GM18520 (cell line): ENCODE measurements around the gene MYBPH.

ENCODE experiments used
- ATAC-seq: cut with Tn5 transposase; IDR thresholded peaks from one replicate; pipeline ENCODE4 v1.9.1; 2021; ENCODE audit not compliant: unreplicated experiment

MYBPH gene

DNA sequence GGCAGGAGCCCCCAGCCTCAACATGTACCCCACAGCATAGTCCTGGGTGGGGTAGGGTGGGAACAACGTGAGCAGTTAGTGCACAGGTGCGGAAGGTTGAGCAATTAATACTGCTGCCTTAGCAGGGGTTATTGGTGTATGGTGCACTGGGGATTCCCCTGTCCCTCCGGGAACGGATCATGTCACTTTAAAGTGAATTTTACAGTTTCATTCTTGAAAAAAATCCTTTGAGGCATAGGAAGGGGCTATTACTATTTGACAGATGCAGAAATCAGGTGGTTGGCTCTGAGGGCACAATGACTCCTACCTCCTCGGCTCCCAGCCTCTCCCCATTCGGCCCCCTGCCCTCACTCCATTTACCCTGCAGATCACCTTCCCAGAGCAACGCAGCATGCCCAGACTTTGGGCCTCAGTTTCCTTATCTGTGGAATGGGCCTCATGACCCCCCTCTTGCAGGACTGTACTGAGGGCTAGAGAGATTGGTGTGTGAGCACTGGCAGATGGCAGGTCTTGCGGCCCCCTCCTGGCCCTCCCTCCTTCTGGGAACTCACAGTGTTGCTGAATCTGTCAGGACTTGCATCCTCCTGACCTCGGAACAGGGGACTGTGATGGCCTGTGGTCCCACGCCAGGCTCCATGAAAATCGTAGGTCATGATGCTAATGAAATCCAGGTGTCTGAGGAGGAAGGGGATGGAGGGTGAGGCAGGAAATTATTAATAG lies 5.1 kb upstream of the MYBPH start:
- no peak for ATAC-seq

DNA sequence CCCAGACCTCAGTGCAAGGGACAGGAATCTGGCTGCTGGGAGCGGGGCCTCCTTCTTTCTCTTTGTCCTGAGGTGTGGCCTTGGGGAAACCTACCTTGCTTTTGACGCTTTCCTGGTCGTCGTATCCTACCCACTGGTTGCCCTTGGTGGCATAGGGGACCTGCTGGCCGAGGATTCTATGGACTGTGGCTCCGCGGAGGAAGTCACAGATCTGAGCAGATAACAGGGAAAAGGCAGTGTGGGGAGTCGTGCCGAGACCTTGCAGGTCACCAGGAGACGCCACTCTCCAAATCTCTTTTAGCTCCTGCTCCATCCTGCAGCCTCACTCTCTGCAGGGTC lies 4.0 kb upstream of the MYBPH start:
- no peak for ATAC-seq

DNA sequence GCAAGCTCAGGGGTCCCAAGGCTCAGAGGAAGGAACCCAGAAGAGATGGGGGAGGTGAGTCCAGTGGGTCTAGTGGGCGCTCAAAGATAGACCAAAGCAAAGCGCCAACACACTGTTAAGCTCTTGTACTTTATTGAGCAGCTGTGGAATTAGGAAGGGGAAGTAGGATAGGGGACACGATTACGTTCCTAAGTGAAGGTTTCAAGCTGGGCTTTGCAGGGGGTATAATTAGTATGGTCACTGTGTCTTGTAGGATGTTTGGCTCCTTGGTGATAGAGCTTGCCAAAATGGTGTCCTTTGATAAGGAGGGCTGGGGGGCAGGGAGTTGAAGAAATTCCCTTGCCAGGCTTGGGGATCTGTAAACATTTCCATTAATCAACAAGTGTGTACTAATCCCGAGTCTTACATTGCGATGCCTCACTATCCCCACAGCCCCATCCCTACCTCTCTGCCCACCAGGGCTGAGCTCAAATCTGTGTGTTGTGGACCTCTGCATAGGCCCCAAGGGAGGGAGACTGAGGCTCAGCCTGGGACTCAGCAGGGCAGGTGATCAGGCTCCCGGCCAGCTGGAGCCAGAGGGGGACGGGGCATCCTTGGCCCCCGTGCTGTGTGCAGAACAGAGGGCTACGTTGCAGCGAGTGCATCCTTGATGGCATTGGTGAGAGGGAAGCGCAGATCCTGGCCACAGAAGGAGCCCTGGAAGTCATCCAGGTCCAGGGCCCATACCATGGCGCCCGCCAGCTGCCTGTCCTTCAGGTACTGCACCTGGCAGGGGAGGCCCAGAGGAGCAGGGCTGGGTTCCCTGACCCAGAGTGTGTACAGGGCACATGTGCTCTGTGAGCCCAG lies 3.4 kb upstream of the MYBPH start:
- no peak for ATAC-seq

- no peak for ATAC-seq
Measured at GRCh38 chr1:203178083-203178482, 2.5 kb upstream of the MYBPH start.

GRCh38 chr1:203177470-203178039 lies 1.9 kb upstream of the MYBPH start:
- ATAC-seq = no peak

- ATAC-seq = no peak
Measured at GRCh38 chr1:203177036-203177405, 1.4 kb upstream of the MYBPH start.

- ATAC-seq = no peak
Measured at GRCh38 chr1:203176273-203177035, 828 bp upstream of the MYBPH start.

- no peak for ATAC-seq
Measured at GRCh38 chr1:203175827-203176241, 208 bp upstream of the MYBPH start.

DNA sequence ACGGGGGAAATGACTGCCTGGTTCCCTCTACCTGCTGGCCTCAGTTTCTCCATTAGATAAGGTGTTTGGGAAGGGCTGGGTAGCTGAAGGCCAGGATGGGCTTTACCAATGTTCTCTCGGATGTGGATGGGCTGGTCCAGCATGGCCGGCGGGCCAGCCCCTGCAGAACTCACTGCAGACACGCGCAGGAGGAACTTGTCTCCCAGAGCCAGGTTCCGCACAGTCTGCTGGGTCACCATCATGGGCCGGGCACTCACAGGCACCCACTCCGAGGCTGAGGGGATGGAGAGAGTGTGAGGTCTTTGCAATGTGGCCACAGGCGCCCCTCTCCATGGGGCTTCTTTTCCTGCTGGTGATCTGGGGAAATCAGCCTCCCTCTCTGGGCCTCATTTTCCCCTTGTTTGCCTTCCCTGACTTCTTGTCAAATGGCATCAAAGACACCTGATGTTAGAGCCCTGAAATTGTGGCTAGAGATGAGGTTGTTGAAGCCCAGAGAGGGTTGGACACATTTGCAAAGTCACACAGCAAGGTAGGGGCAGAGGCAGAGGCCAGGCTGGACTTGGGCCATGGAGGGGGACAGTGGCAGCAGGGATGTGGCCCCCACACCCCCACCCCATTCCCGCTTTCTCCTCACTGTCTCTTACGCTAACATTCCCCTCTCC lies 1.2 kb downstream of the MYBPH start:
- no peak for ATAC-seq

- peak; percentile 79 for ATAC-seq
Measured at GRCh38 chr1:203173566-203173965, 2.1 kb downstream of the MYBPH start.

- no peak for ATAC-seq
Measured at GRCh38 chr1:203173011-203173555, 2.5 kb downstream of the MYBPH start.

GRCh38 chr1:203172184-203173010 lies 3.2 kb downstream of the MYBPH start:
- no peak for ATAC-seq

- ATAC-seq = no peak
Measured at GRCh38 chr1:203171341-203172183, 4.1 kb downstream of the MYBPH start.

- no peak for ATAC-seq
Measured at GRCh38 chr1:203170625-203171330, 4.8 kb downstream of the MYBPH start.

DNA sequence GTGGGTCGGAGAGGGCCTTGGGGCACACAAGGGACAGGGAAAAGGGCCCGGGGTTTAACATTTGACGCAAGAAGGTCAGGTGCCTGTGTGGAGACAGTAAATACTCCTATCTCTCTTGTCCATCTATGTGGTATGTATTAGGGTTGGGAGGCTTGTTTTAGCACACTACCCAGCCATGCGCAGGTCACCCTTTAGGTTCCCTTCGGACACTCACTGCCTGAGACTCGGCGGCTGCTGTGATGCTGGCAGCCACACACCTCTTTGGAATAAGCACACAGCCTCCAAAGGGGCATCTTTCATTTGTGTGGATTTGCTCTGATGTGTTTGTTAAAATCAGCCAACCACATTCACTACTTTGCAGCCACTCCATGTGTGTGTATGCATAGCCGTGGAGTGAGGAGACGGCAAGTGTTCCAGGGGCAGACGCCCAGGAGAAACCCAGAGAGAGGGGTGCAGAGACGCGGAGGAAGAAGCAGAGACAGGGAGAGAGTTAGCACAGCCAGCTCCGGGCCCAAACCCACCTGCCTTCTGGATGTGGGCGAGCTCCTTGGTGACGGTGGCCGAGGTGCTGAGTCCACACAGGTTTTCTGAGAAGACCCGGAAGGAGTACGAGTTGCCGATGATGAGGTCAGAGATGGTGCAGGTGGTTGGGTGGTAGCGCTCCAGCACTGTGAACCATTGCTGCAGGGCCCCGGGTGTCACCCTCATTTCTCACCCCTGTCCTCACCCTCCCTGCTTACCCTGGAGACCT lies 5.7 kb downstream of the MYBPH start:
- no peak for ATAC-seq

GRCh38 chr1:203168991-203169390 lies 6.6 kb downstream of the MYBPH start:
- ATAC-seq = no peak

DNA sequence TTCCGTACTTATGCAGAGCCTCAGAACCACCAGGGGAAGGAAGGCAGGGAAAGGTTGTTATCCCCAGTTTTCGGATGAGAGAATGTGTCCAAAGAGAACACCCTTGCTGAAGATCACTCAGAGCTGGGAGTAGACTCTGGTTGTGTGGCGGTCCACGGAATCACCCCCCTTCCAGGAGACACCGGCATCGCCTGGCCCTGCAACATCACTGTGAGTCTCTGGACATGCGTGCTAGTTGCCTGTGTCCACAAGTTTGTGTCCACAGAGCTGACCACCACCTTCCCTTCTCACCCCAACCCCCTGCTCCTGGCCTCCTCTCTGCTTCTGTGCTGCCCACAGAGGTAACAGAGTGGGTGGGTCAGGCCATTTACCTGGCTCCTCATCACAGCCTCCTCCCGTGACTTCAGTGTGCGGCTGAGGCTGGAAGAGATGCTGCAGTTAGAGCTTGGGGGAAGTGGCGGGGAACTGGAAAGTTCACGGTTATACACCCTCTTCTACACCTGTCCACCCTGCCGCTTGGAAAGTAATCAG lies 7.3 kb downstream of the MYBPH start:
- no peak for ATAC-seq

DNA sequence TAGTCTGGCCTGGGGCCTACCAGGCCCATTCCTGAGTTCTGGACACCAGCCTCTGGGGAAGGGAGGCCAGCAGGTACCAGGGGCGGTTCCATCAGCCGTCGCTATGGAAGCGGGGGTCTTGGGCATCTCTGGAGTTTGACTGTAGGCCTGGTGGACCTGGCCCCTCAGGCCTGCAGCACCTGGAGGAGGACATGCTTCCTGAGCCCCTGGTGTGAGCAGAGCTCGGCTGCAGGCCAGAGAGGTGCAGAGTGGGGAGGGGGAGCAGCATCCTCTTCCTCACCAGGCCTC lies 7.8 kb downstream of the MYBPH start:
- no peak for ATAC-seq
